HCT116 (cell line): ENCODE measurements around the gene GOLIM4. TPM values are rescaled to one million over a fixed set of nuclear protein-coding genes. Genes with fewer than 3 reads are reported as not detected.

Experiments
- ATAC-seq: fragments of 200-7000 bp; cut with Tn5 transposase; 2 replicates; pipeline ENCODE4 v1.9.1; 2020; ENCODE audit warnings: mild to moderate bottlenecking, moderate library complexity
- BruUV-seq: library from RNA; stranded (reverse); fragments of 400-500 nt; replicated peaks from 2 replicates; lab custom pipeline; 2021; lab: Mats Ljungman, UMichigan
- CTCF ChIA-PET: fragments of 300-600 bp; sonication (Branson Sonifier 250); formaldehyde crosslinking; loops from one replicate; lab custom pipeline; 2021; ENCODE audit warnings: antibody characterized with exemption; lab: Charles Lee
- POLR2A ChIA-PET: fragments of 300-600, 350-600 bp; sonication (Branson Sonifier 250); formaldehyde crosslinking; loops from one replicate; lab custom pipeline; 2021; ENCODE audit warnings: antibody characterized with exemption; lab: Charles Lee
- RAD21 ChIA-PET, 2 experiments: fragments of 300-600 bp; sonication (Branson Sonifier 250); formaldehyde crosslinking; loops; one replicate each; lab custom pipeline; 2023; ENCODE audit warnings: low total read pairs in 2 of 2; ENCODE audit not compliant: uncharacterized antibody in 2 of 2, unreplicated experiment in 2 of 2, low non-redundant PET in 1 of 2; lab: Charles Lee
- DNase-seq: peaks from one replicate; pipeline ENCODE4 v3.0.0-alpha.2; 2010; ENCODE audit warnings: low read depth, low spot score
- H2AFZ ChIP-seq: fragments of 200-600 bp; shearing (Covaris generic), sonication (generic); 2 replicates; pipeline ENCODE4 v1.6.1; 2017; ENCODE audit warnings: low read depth, mixed run types, mixed read lengths, antibody characterized with exemption, low read length; ENCODE audit not compliant: poor library complexity, severe bottlenecking
- H3K27ac ChIP-seq: 2 replicates; pipeline ENCODE4 v1.5.1; 2012; ENCODE audit warnings: low read depth, low read length
- H3K27me3 ChIP-seq: fragments of 200-600 bp; sonication (generic); 2 replicates; pipeline ENCODE4 v1.6.1; 2016; ENCODE audit warnings: mixed run types, low read length, mixed read lengths; ENCODE audit not compliant: insufficient read depth
- H3K36me3 ChIP-seq, 2 experiments: fragments of 200-500 bp in 1 of 2; fragments of 200-600 bp in 1 of 2; sonication (Bioruptor generic) in 1 of 2; sonication (generic) in 1 of 2; 2 replicates each; pipeline versions ENCODE4 v1.5.1 to v1.6.1; 2014 to 2016; ENCODE audit warnings: low read length in 2 of 2, inconsistent platforms in 1 of 2, mixed read lengths in 1 of 2, mixed run types in 1 of 2; ENCODE audit not compliant: insufficient read depth in 2 of 2, control insufficient read depth in 1 of 2
- H3K4me1 ChIP-seq, 2 experiments: fragments of 200-600 bp in 1 of 2; sonication (generic) in 1 of 2; 2 replicates each; pipeline versions ENCODE4 v1.5.1 to v1.6.1; 2012 to 2017; ENCODE audit warnings: low read length in 2 of 2, inconsistent platforms in 1 of 2, mild to moderate bottlenecking in 1 of 2, mixed read lengths in 1 of 2, mixed run types in 1 of 2, moderate library complexity in 1 of 2; ENCODE audit not compliant: insufficient read depth in 2 of 2, control insufficient read depth in 1 of 2
- H3K4me2 ChIP-seq: fragments of 200-600 bp; sonication (generic); 2 replicates; pipeline ENCODE4 v1.6.1; 2017; ENCODE audit warnings: mixed run types, low read length, mixed read lengths
- H3K4me3 ChIP-seq, 2 experiments: fragments of 200-600 bp in 1 of 2; sonication (generic) in 1 of 2; replicated peaks in 1 of 2; 2 replicates each; pipeline ENCODE4 v1.5.1; 2011 to 2016; ENCODE audit warnings: low read length in 2 of 2, control low read depth in 1 of 2, low read depth in 1 of 2, mild to moderate bottlenecking in 1 of 2, mixed read lengths in 1 of 2, mixed run types in 1 of 2
- H3K79me2 ChIP-seq: fragments of 200-600 bp; sonication (generic); 2 replicates; pipeline ENCODE4 v1.6.1; 2017; ENCODE audit warnings: mild to moderate bottlenecking, mixed run types, low read length, moderate library complexity, mixed read lengths; ENCODE audit not compliant: insufficient read depth
- H3K9ac ChIP-seq: fragments of 200-600 bp; sonication (generic); 2 replicates; pipeline ENCODE4 v1.6.1; 2016; ENCODE audit warnings: low read length, mixed read lengths
- H3K9me2 ChIP-seq: fragments of 200-600 bp; sonication (generic), shearing (Covaris generic); 2 replicates; pipeline ENCODE4 v1.6.1; 2017; ENCODE audit warnings: mixed run types, mild to moderate bottlenecking, moderate library complexity; ENCODE audit not compliant: insufficient read depth
- H3K9me3 ChIP-seq, 2 experiments: fragments of 200-500 bp in 1 of 2; fragments of 200-600 bp in 1 of 2; sonication (Bioruptor generic) in 1 of 2; sonication (generic) in 1 of 2; 2 replicates each; pipeline ENCODE4 v1.6.1; 2014 to 2017; ENCODE audit warnings: low read length in 2 of 2, mixed read lengths in 2 of 2, inconsistent platforms in 1 of 2, low read depth in 1 of 2, mild to moderate bottlenecking in 1 of 2, mixed run types in 1 of 2, moderate library complexity in 1 of 2; ENCODE audit not compliant: control insufficient read depth in 1 of 2, insufficient read depth in 1 of 2
- H4K20me1 ChIP-seq: fragments of 200-600 bp; sonication (generic), shearing (Covaris generic); 2 replicates; pipeline ENCODE4 v1.6.1; 2017; ENCODE audit warnings: mixed run types, mild to moderate bottlenecking, moderate library complexity; ENCODE audit not compliant: insufficient read depth
- CTCF ChIP-seq, 3 experiments: fragments of 200-600 bp in 1 of 3; sonication (generic) in 1 of 3; IDR thresholded peaks in 2 of 3; conservative IDR thresholded peaks in 1 of 3; 2 replicates each; pipeline ENCODE4 v1.5.1; 2012 to 2017; ENCODE audit warnings: low read depth in 2 of 3, low read length in 2 of 3, antibody characterized with exemption in 1 of 3, borderline replicate concordance in 1 of 3, control low read depth in 1 of 3, mild to moderate bottlenecking in 1 of 3, mixed read lengths in 1 of 3, mixed run types in 1 of 3, moderate library complexity in 1 of 3; ENCODE audit not compliant: insufficient read depth in 1 of 3
- EZH2 ChIP-seq: fragments of 200-600 bp; sonication (generic); IDR thresholded peaks from 2 replicates; pipeline ENCODE4 v1.6.1; 2017; ENCODE audit warnings: antibody characterized with exemption, mixed run types
- FOSL1 ChIP-seq: IDR thresholded peaks from 2 replicates; pipeline ENCODE4 v1.6.1; 2012; ENCODE audit warnings: low read depth
- MAX ChIP-seq: IDR thresholded peaks from 2 replicates; pipeline ENCODE4 v1.6.1; 2012
- POLR2A ChIP-seq: IDR thresholded peaks from 2 replicates; pipeline ENCODE4 v1.7.0; 2011; ENCODE audit warnings: borderline replicate concordance; ENCODE audit not compliant: insufficient read depth, insufficient read length; ENCODE audit errors: extremely low read depth
- POLR2AphosphoS5 ChIP-seq: IDR thresholded peaks from 2 replicates; pipeline ENCODE4 v1.6.1; 2011; ENCODE audit warnings: mild to moderate bottlenecking, low read depth, low read length, moderate library complexity
- RAD21 ChIP-seq: IDR thresholded peaks from 2 replicates; pipeline ENCODE4 v1.6.1; 2012; ENCODE audit warnings: low read depth, mild to moderate bottlenecking
- REST ChIP-seq: IDR thresholded peaks from 2 replicates; pipeline ENCODE4 v1.6.1; 2012; ENCODE audit warnings: low read depth
- SP1 ChIP-seq: IDR thresholded peaks from 2 replicates; pipeline ENCODE4 v1.6.1; 2012; ENCODE audit warnings: low read depth
- ZFX ChIP-seq: fragments of 450-650 bp; IDR thresholded peaks from 2 replicates; pipeline ENCODE4 v1.6.1; 2017
- intact Hi-C: fragments of 100-400 bp; cut with micrococcal nuclease; formaldehyde crosslinking; loops from 2 replicates; pipeline ENCODE4 v1.10.0; 2022
- total RNA-seq: library from RNA; stranded (reverse); gene quantifications from one replicate; pipeline ENCODE4 v1.2.1, GENCODE V29; 2021; ENCODE audit not compliant: unreplicated experiment

GOLIM4 gene
- total RNA-seq, 1 experiment from 2014 or later = 10.6 TPM

GRCh38 chr3:168047936-168048335, 47.8 kb downstream of the GOLIM4 start:
- no peaks in the 10 kb centered on the region for H3K27me3 ChIP-seq
- RAD21 ChIA-PET = interaction anchor here in 1 of 2 experiments (0.7 kb wide), 1 partner anchor 40 kb away, joined by 3 read pairs; no protein-coding TSS in a partner anchor
- no peaks in the 10 kb centered on the region for H3K4me1 ChIP-seq
- no peak for ATAC-seq
- H3K4me2 ChIP-seq = no peak overlapping the region
- H3K79me2 ChIP-seq = no peaks in the 10 kb centered on the region
- no TSS peak for BruUV-seq
- H3K9me2 ChIP-seq = no peaks in the 10 kb centered on the region
- intact Hi-C loops = loop anchor here (1.0 to 5.0 kb wide), 4 partner anchors 47 to 799 kb away; partner anchors contain the start of gene GOLIM4
- no peak overlapping the region for H3K4me3 ChIP-seq
- no peak for DNase-seq
- no peak overlapping the region for H2AFZ ChIP-seq
- CTCF ChIA-PET = interaction anchor here (0.6 to 4.1 kb wide), 7 partner anchors 40 to 768 kb away, joined by 3 to 47 read pairs (median 3); no protein-coding TSS in a partner anchor
- TF ChIP-seq RAD21 = no peak
- no peak for TF ChIP-seq MAX
- TF ChIP-seq POLR2A = no peak
- TF ChIP-seq SP1 = no peak
- no peak for TF ChIP-seq POLR2AphosphoS5
- no peak for TF ChIP-seq ZFX
- no peak overlapping the region for H3K27ac ChIP-seq
- POLR2A ChIA-PET = interaction anchor here (1.3 kb wide), 1 partner anchor 164 kb away, joined by 4 read pairs; no protein-coding TSS in a partner anchor
- no peaks in the 10 kb centered on the region for H3K36me3 ChIP-seq
- H3K9ac ChIP-seq = no peak overlapping the region
- no peaks in the 10 kb centered on the region for H3K9me3 ChIP-seq
- H4K20me1 ChIP-seq = no peaks in the 10 kb centered on the region

GRCh38 chr3:168047190-168047795, 48.4 kb downstream of the GOLIM4 start:
- no peak overlapping the region for H3K4me3 ChIP-seq
- H3K4me1 ChIP-seq = no peaks in the 10 kb centered on the region
- no peaks in the 10 kb centered on the region for H3K9me3 ChIP-seq
- DNase-seq = peak; percentile 79
- no peak overlapping the region for H3K9ac ChIP-seq
- 0 out of 2 replicates have a peak, but pooled peaks have one; percentile 18 for TF ChIP-seq FOSL1
- TF ChIP-seq REST = no peak
- TF ChIP-seq POLR2A = no peak
- no peak for TF ChIP-seq ZFX
- peak; percentile 97 for TF ChIP-seq RAD21
- no peak for TF ChIP-seq EZH2
- TF ChIP-seq CTCF (IDR thresholded peaks at IDR 0.05 in 2 of 3, conservative IDR thresholded peaks at IDR 0.05 in 1 of 3; ENCODE audit: borderline replicate concordance in 1 of 3, insufficient read depth in 1 of 3, low read depth in 2 of 3, low read length in 2 of 3) = peak; percentile 68 to 99 (median 89)
- TF ChIP-seq MAX = peak; percentile 33; the same call in 1 of the 2 replicates
- TF ChIP-seq, all 23 proteins: peak for 4
- BruUV-seq = no TSS peak
- Histone ChIP-seq H4K20me1 (no peaks in the 10 kb centered on the region), H3K79me2 (no peaks in the 10 kb centered on the region), H3K27me3 (no peaks in the 10 kb centered on the region), H3K27ac (no peak overlapping the region), H3K36me3 (no peaks in the 10 kb centered on the region), H3K4me2 (no peak overlapping the region), H2AFZ (no peak overlapping the region), H3K9me2 (no peaks in the 10 kb centered on the region)
- POLR2A ChIA-PET = interaction anchor here (1.3 kb wide), 1 partner anchor 164 kb away, joined by 4 read pairs; no protein-coding TSS in a partner anchor
- RAD21 ChIA-PET = no interaction called here
- ATAC-seq = peak; percentile 84
- intact Hi-C loops = loop anchor here (1.0 to 5.0 kb wide), 4 partner anchors 48 to 800 kb away; partner anchors contain the start of gene GOLIM4
- CTCF ChIA-PET = interaction anchor here (0.6 to 4.1 kb wide), 2 partner anchors 118 to 164 kb away, joined by 3 to 47 read pairs; no protein-coding TSS in a partner anchor
